K562 (cell line): ENCODE results near the gene SOHLH1. TPM values are rescaled to one million over a fixed set of nuclear protein-coding genes. Genes with fewer than 3 reads are reported as not detected.
A peak's percentile ranks its signal among the peaks of the same experiment; 100 is the strongest.
"Not testable (repeated sequence)": the region's sequence is repeated elsewhere in the genome, so short reads cannot be mapped to it uniquely, and the experiment has no call there.

Experiments
- ATAC-seq: fragments of 200-7000 bp; cut with Tn5 transposase; 3 replicates; pipeline ENCODE4 v1.9.1; 2020; ENCODE audit warnings: moderate library complexity
- BruUV-seq: library from RNA; stranded (reverse); fragments of 400-500 nt; replicated peaks from 2 replicates; lab custom pipeline; 2021; lab: Mats Ljungman, UMichigan
- CTCF ChIA-PET: fragments of 300-600 bp; formaldehyde crosslinking; extraction: SDS; loops from one replicate; lab custom pipeline; 2021; ENCODE audit warnings: low intra/inter-chr PET ratio; lab: Yijun Ruan, JAX
- POLR2A ChIA-PET: fragments of 300-600, 350-650 bp; sonication (Branson Sonifier 250); formaldehyde crosslinking; extraction: SDS; loops from one replicate; lab custom pipeline; 2021; ENCODE audit warnings: antibody characterized with exemption, inconsistent platforms; lab: Yijun Ruan, JAX
- DNase-seq, 4 experiments: peaks; one replicate each; pipeline versions ENCODE4 v3.0.0 to v3.0.0-alpha.2; 2011 to 2018; ENCODE audit warnings: low spot score in 3 of 4, mixed read lengths in 3 of 4; ENCODE audit errors: extremely low read depth in 1 of 4
- FAIRE-seq: peaks from 2 replicates; lab custom pipeline; 2011; peaks lifted over from hg19 to GRCh38; lab: Jason Lieb, UNC
- H2AFZ ChIP-seq: 2 replicates; pipeline ENCODE4 v1.6.0; 2011; ENCODE audit warnings: low read depth, low read length, control low read depth, inconsistent platforms
- H3K27ac ChIP-seq: fragments of 200-600 bp; 3 replicates; pipeline ENCODE4 v1.8.0; 2011; ENCODE audit warnings: low read depth, mild to moderate bottlenecking, control low read depth, inconsistent platforms, low read length, moderate library complexity, mixed read lengths; ENCODE audit errors: extremely low read depth
- H3K27me3 ChIP-seq, 2 experiments: fragments of 300-600 bp in 1 of 2; 2 replicates in 1 of 2; 3 replicates in 1 of 2; pipeline versions ENCODE4 v1.6.0 to v1.8.0; 2011; ENCODE audit warnings: inconsistent platforms in 2 of 2, low read length in 2 of 2, mild to moderate bottlenecking in 1 of 2, mixed read lengths in 1 of 2, moderate library complexity in 1 of 2; ENCODE audit not compliant: control insufficient read depth in 2 of 2, insufficient read depth in 2 of 2
- H3K36me3 ChIP-seq: fragments of 300-600 bp; 3 replicates; pipeline ENCODE4 v1.8.0; 2011; ENCODE audit warnings: mild to moderate bottlenecking, low read length, inconsistent platforms; ENCODE audit not compliant: control insufficient read depth, insufficient read depth
- H3K4me1 ChIP-seq, 2 experiments: fragments of 200-600 bp in 1 of 2; replicated peaks in 1 of 2; 2 replicates in 1 of 2; 3 replicates in 1 of 2; pipeline versions ENCODE4 v1.5.1 to v1.8.0; 2011; ENCODE audit warnings: inconsistent platforms in 2 of 2, low read length in 2 of 2, mild to moderate bottlenecking in 1 of 2, mixed read lengths in 1 of 2, moderate library complexity in 1 of 2; ENCODE audit not compliant: control insufficient read depth in 2 of 2, insufficient read depth in 2 of 2
- H3K4me2 ChIP-seq: 2 replicates; pipeline ENCODE4 v1.6.1; 2011; ENCODE audit warnings: low read length, control low read depth, inconsistent platforms, mixed read lengths; ENCODE audit not compliant: insufficient read depth
- H3K4me3 ChIP-seq: fragments of 200-600 bp; sonication (generic), shearing (Covaris generic); 2 replicates; pipeline ENCODE4 v1.5.1; 2016; ENCODE audit warnings: control low read depth, inconsistent platforms
- H3K79me2 ChIP-seq: fragments of 200-600 bp; 3 replicates; pipeline ENCODE4 v1.8.0; 2011; ENCODE audit warnings: low read length, inconsistent platforms; ENCODE audit not compliant: control insufficient read depth, insufficient read depth
- H3K9ac ChIP-seq, 2 experiments: 2 replicates each; pipeline versions ENCODE4 v1.6.0 to v1.6.1; 2011; ENCODE audit warnings: low read depth in 2 of 2, low read length in 2 of 2, control low read depth in 1 of 2, inconsistent platforms in 1 of 2, mild to moderate bottlenecking in 1 of 2, mixed read lengths in 1 of 2; ENCODE audit not compliant: insufficient read depth in 1 of 2
- H3K9me1 ChIP-seq: one replicate; pipeline ENCODE4 v1.6.0; 2011; ENCODE audit warnings: inconsistent platforms, mild to moderate bottlenecking, low read length, moderate library complexity; ENCODE audit not compliant: control insufficient read depth, insufficient read depth
- H3K9me3 ChIP-seq: replicated peaks from 2 replicates; pipeline ENCODE4 v1.5.1; 2011; ENCODE audit warnings: low read depth, low read length, inconsistent platforms; ENCODE audit not compliant: control insufficient read depth, insufficient read depth
- H4K20me1 ChIP-seq: replicated peaks from 2 replicates; pipeline ENCODE4 v1.6.1; 2011; ENCODE audit warnings: low read length, inconsistent platforms, mixed read lengths; ENCODE audit not compliant: control insufficient read depth, insufficient read depth
- BDP1 ChIP-seq: IDR thresholded peaks from 3 replicates; pipeline ENCODE4 v1.6.1; 2011; ENCODE audit not compliant: insufficient read length, insufficient read depth
- CCAR2 ChIP-seq: fragments of 200-400 bp; formaldehyde crosslinking; IDR thresholded peaks from 2 replicates; pipeline ENCODE4 v1.6.1; 2017; ENCODE audit warnings: mild to moderate bottlenecking, low read depth, low read length
- MAFF ChIP-seq: IDR thresholded peaks from 2 replicates; pipeline ENCODE4 v1.6.1; 2012; ENCODE audit warnings: low read length, improper control_type of control experiment
- MLX ChIP-seq, 2 experiments: fragments of 450-650 bp in 1 of 2; sonication (generic) in 1 of 2; formaldehyde crosslinking; conservative IDR thresholded peaks; 2 replicates each; pipeline versions ENCODE4 v1.4.0 to v1.8.1; 2020 to 2022; ENCODE audit warnings: mild to moderate bottlenecking in 1 of 2, missing genetic modification reagents in 1 of 2
- POLR3A ChIP-seq: IDR thresholded peaks from 2 replicates; pipeline ENCODE4 v1.6.1; 2011; ENCODE audit warnings: borderline replicate concordance, mild to moderate bottlenecking, moderate library complexity; ENCODE audit not compliant: insufficient read length, insufficient read depth; ENCODE audit errors: extremely low read depth
- STAT5B ChIP-seq: fragments of 250-450 bp; sonication (Bioruptor Pico); IDR thresholded peaks from 2 replicates; pipeline ENCODE4 v1.8.0; 2021; ENCODE audit warnings: mild to moderate bottlenecking, inconsistent platforms
- TRIM24 ChIP-seq, 2 experiments: fragments of 450-650 bp; IDR thresholded peaks; 2 replicates each; pipeline ENCODE4 v1.6.1; 2016
- ZNF431 ChIP-seq: sonication (generic); formaldehyde crosslinking; IDR thresholded peaks from 2 replicates; pipeline ENCODE4 v1.8.0; 2022; ENCODE audit warnings: mild to moderate bottlenecking, missing genetic modification reagents
- WGBS: fragments of 100-300 bp; shearing (Covaris generic); methylation state at CpG from one replicate; pipeline ENCODE4 v1.1.6; 2016; ENCODE audit warnings: low coverage, mixed read lengths; ENCODE audit not compliant: insufficient coverage; ENCODE audit errors: missing lambda C conversion rate; 5-methylcytosine and 5-hydroxymethylcytosine counted together
- in situ Hi-C: fragments of 300-500 bp; cut with MboI; formaldehyde crosslinking; loops from 4 replicates; pipeline ENCODE4 v1.15.0; 2018; ENCODE audit warnings: inconsistent platforms, mixed read lengths
- intact Hi-C: fragments of 100-400 bp; cut with micrococcal nuclease; formaldehyde crosslinking; loops from 2 replicates; pipeline ENCODE4 v1.14.2; 2022
- polyA plus RNA-seq, 8 experiments: library from polyadenylated mRNA; depleted of rRNA in 4 of 8; stranded (reverse) in 5 of 8; unstranded in 3 of 8; fragments of >200 nt; fragmentation: Nextera tagmentation in 2 of 8; fragmentation: Illumina TruSeq in 1 of 8; extraction: Ambion mirVana in 2 of 8; extraction: Trizol in 1 of 8; gene quantifications; 2 replicates each; pipeline versions ENCODE4 v1.2.1 to v1.2.3, GENCODE V29; 2011 to 2014; ENCODE audit warnings: inconsistent platforms in 1 of 8, missing spikeins in 1 of 8
- total RNA-seq, 7 experiments: library from RNA; depleted of rRNA in 6 of 7; stranded (reverse); fragments of >200 nt in 6 of 7; fragmentation: Illumina TruSeq in 2 of 7; extraction: Trizol in 2 of 7; gene quantifications; 2 replicates each; pipeline versions ENCODE4 v1.2.1 to v1.2.3, GENCODE V29; 2011 to 2021; ENCODE audit warnings: low replicate concordance in 1 of 7
- TF ChIP-seq, protein P1 (sequence below): sonication (generic); formaldehyde crosslinking; IDR thresholded peaks from 2 replicates; pipeline ENCODE4 v1.8.1; 2023; ENCODE audit warnings: mild to moderate bottlenecking, missing genetic modification reagents
- TF ChIP-seq, protein P2 (sequence below): sonication (generic); formaldehyde crosslinking; IDR thresholded peaks from 2 replicates; pipeline ENCODE4 v1.8.1; 2022; ENCODE audit warnings: missing genetic modification reagents

The SOHLH1 gene
- total and polyA plus RNA-seq, 9 of the 15 experiments (the other 6 are each of a cell fraction or from before 2014, with no cell fraction given) = 0.17 to 0.41 (median 0.29) TPM; not detected in 6

DNA sequence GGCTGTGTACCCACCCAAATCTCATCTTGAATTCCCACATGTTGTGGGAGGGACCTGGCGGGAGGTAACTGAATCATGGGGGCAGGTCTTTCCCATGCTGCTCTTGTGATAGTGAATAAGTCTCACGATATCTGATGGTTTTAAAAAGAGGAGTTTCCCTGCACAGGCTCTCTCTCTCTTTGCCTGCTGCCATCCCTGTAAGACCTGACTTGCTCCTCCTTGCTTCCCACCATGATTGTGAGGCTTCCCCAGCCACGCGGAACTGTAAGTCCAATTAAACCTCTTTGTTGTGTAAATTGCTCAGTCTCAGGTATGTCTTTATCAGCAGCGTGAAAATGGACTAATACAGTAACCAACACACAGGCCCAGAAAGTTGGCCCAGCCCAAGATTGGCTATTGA, 30.3 kb downstream of the SOHLH1 start:
- peak; percentile 97 for TF ChIP-seq ZNF431 (CRISPR knock-in tag)

GRCh38 chr9:135667463-135668001, 31.7 kb downstream of the SOHLH1 start:
- WGBS = 0% methylated on average over 8 of the region's 9 CpGs
- no peak for ATAC-seq
- TF ChIP-seq, protein P1, sequence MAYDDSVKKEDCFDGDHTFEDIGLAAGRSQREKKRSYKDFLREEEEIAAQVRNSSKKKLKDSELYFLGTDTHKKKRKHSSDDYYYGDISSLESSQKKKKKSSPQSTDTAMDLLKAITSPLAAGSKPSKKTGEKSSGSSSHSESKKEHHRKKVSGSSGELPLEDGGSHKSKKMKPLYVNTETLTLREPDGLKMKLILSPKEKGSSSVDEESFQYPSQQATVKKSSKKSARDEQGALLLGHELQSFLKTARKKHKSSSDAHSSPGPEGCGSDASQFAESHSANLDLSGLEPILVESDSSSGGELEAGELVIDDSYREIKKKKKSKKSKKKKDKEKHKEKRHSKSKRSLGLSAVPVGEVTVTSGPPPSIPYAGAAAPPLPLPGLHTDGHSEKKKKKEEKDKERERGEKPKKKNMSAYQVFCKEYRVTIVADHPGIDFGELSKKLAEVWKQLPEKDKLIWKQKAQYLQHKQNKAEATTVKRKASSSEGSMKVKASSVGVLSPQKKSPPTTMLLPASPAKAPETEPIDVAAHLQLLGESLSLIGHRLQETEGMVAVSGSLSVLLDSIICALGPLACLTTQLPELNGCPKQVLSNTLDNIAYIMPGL (CRISPR knock-in tag) = no peak
- TF ChIP-seq TRIM24 (IDR thresholded peaks at IDR 0.05) = no peak
- TF ChIP-seq POLR3A = no peak
- no peak for TF ChIP-seq MAFF
- TF ChIP-seq MLX (CRISPR knock-in tag; conservative IDR thresholded peaks at IDR 0.05) = no peak
- TF ChIP-seq BDP1 = no peak
- TF ChIP-seq STAT5B (CRISPR knock-in tag) = no peak
- no peak for TF ChIP-seq CCAR2
- TF ChIP-seq, protein P2, sequence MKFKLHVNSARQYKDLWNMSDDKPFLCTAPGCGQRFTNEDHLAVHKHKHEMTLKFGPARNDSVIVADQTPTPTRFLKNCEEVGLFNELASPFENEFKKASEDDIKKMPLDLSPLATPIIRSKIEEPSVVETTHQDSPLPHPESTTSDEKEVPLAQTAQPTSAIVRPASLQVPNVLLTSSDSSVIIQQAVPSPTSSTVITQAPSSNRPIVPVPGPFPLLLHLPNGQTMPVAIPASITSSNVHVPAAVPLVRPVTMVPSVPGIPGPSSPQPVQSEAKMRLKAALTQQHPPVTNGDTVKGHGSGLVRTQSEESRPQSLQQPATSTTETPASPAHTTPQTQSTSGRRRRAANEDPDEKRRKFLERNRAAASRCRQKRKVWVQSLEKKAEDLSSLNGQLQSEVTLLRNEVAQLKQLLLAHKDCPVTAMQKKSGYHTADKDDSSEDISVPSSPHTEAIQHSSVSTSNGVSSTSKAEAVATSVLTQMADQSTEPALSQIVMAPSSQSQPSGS (CRISPR knock-in tag) = no peak

More for the DNA sequence above, 30.3 kb downstream of the SOHLH1 start:
- H2AFZ ChIP-seq, FAIRE-seq, BruUV-seq, intact Hi-C loops, H4K20me1 ChIP-seq, H3K9me1 ChIP-seq, CTCF ChIA-PET, H3K79me2 ChIP-seq, H3K4me1 ChIP-seq, H3K36me3 ChIP-seq, H3K27ac ChIP-seq, H3K9me3 ChIP-seq, in situ Hi-C loops, H3K4me3 ChIP-seq, H3K9ac ChIP-seq, H3K4me2 ChIP-seq, ATAC-seq, DNase-seq: not testable (repeated sequence)
- WGBS = 0% methylated on average over 5 of the region's 5 CpGs
- POLR2A ChIA-PET = interaction anchor here (0.6 kb wide), 1 partner anchor 90 kb away, joined by 3 read pairs; no protein-coding TSS in a partner anchor
- peaks cover 9 to 48% of the 10 kb centered on the region in 2 experiments; a peak in 4 of 5 replicates for H3K27me3 ChIP-seq

More at GRCh38 chr9:135667463-135668001, 31.7 kb downstream of the SOHLH1 start:
- POLR2A ChIA-PET = interaction anchor here (0.6 kb wide), 1 partner anchor 70 kb away, joined by 3 read pairs; no protein-coding TSS in a partner anchor
- Histone ChIP-seq H3K79me2 (no peaks in the 10 kb centered on the region), H3K9me1 (no peaks in the 10 kb centered on the region), H3K27ac (no peak overlapping the region), H4K20me1 (peaks cover 7% of the 10 kb centered on the region; the same call in 1 of the 2 replicates), H3K27me3 (peaks cover 13 to 49% of the 10 kb centered on the region in 2 experiments; a peak in 3 of 5 replicates), H3K4me2 (no peak overlapping the region), H2AFZ (no peak overlapping the region), H3K9me3 (no peaks in the 10 kb centered on the region), H3K4me1 (peaks cover 0 to 9% of the 10 kb centered on the region in 2 experiments; a peak in 1 of 5 replicates), H3K4me3 (no peak overlapping the region), H3K9ac (no peak overlapping the region), H3K36me3 (no peaks in the 10 kb centered on the region)
- intact Hi-C loops = no loop called here
- no peak for DNase-seq
- FAIRE-seq = no peak
- in situ Hi-C loops = no loop called here
- no TSS peak for BruUV-seq
- CTCF ChIA-PET = interaction anchor here (0.6 kb wide), 1 partner anchor 35 kb away, joined by 3 read pairs; no protein-coding TSS in a partner anchor
